Measurements from ENCODE around the gene CST6.
A peak's percentile ranks its signal among the peaks of the same experiment; 100 is the strongest.
"Not testable (repeated sequence)": the region's sequence is repeated elsewhere in the genome, so short reads cannot be mapped to it uniquely, and the experiment has no call there.

The CST6 gene

GRCh38 chr11:65987336-65987735 lies 24.5 kb upstream of the CST6 start:
- DNase-seq (ENCODE audit: low read depth): no peak

- DNase-seq (ENCODE audit: low read depth): peak; percentile 80
Observed at GRCh38 chr11:65988791-65989592, 22.8 kb upstream of the CST6 start.

- no peak for DNase-seq (ENCODE audit: low read depth)
Observed at GRCh38 chr11:65992056-65992455, 19.8 kb upstream of the CST6 start.

GRCh38 chr11:65997286-65997685 lies 14.5 kb upstream of the CST6 start:
- DNase-seq (ENCODE audit: low read depth): no peak

GRCh38 chr11:66001942-66002647 lies 9.7 kb upstream of the CST6 start, which contains the start of the genes BANF1 and EIF1AD:
TSS of gene BANF1 (plus strand) at chr11:66002503. CDS start at chr11:66003251, 748 bp downstream.
TSS of gene EIF1AD (minus strand) at chr11:66002157. CDS start at chr11:66000389, 1,768 bp downstream.
- peak; percentile 88 for DNase-seq (ENCODE audit: low read depth)

GRCh38 chr11:66002648-66003225 lies 9.1 kb upstream of the CST6 start:
- DNase-seq (ENCODE audit: low read depth): peak; percentile 63

- no peak for DNase-seq (ENCODE audit: low read depth)
Observed at GRCh38 chr11:66003291-66003690, 8.5 kb upstream of the CST6 start.

GRCh38 chr11:66004186-66004585 lies 7.6 kb upstream of the CST6 start:
- no peak for DNase-seq (ENCODE audit: low read depth)

GRCh38 chr11:66006134-66006890 lies 5.5 kb upstream of the CST6 start:
- no peak for DNase-seq (ENCODE audit: low read depth)

- DNase-seq (ENCODE audit: low read depth): no peak
Observed at GRCh38 chr11:66006891-66007176, 5.0 kb upstream of the CST6 start.

- no peak for DNase-seq (ENCODE audit: low read depth)
Observed at GRCh38 chr11:66007201-66007634, 4.6 kb upstream of the CST6 start.

- no peak for DNase-seq (ENCODE audit: low read depth)
Observed at GRCh38 chr11:66008095-66008467, 3.7 kb upstream of the CST6 start.

GRCh38 chr11:66008468-66009101 lies 3.2 kb upstream of the CST6 start:
- no peak for DNase-seq (ENCODE audit: low read depth)

- DNase-seq (ENCODE audit: low read depth): not testable (repeated sequence)
Observed at GRCh38 chr11:66010036-66010435, 1.8 kb upstream of the CST6 start.

GRCh38 chr11:66011239-66011784 lies 496 bp upstream of the CST6 start:
- DNase-seq (ENCODE audit: low read depth): no peak

GRCh38 chr11:66012371-66012945 lies 650 bp downstream of the CST6 start:
- no peak for DNase-seq (ENCODE audit: low read depth)

- no peak for DNase-seq (ENCODE audit: low read depth)
Observed at GRCh38 chr11:66012946-66013761, 1.3 kb downstream of the CST6 start.

GRCh38 chr11:66013762-66014100 lies 1.9 kb downstream of the CST6 start:
- DNase-seq (ENCODE audit: low read depth): no peak

GRCh38 chr11:66014804-66015453 lies 3.1 kb downstream of the CST6 start:
- DNase-seq (ENCODE audit: low read depth): no peak

GRCh38 chr11:66015454-66015881 lies 3.7 kb downstream of the CST6 start:
- no peak for DNase-seq (ENCODE audit: low read depth)
